Mesothelial cell of epicardium (in vitro differentiated cells): ENCODE data around the gene IRGC. TPM values are rescaled to one million over a fixed set of nuclear protein-coding genes. Genes with fewer than 3 reads are reported as not detected.

Source experiments
- DNase-seq, 2 experiments: peaks; one replicate each; pipeline ENCODE4 v3.0.0; 2021; ENCODE audit warnings: low spot score in 2 of 2; ENCODE audit not compliant: unreplicated experiment in 2 of 2
- H3K27ac Mint-ChIP-seq: 2 replicates; pipeline ENCODE4 v1.8.0; 2021; ENCODE audit warnings: mixed read lengths
- H3K27me3 Mint-ChIP-seq: 2 replicates; pipeline ENCODE4 v1.8.0; 2021; ENCODE audit warnings: low read depth, mixed read lengths
- H3K36me3 Mint-ChIP-seq: 2 replicates; pipeline ENCODE4 v1.8.0; 2021; ENCODE audit warnings: mixed read lengths
- H3K4me1 Mint-ChIP-seq: 2 replicates; pipeline ENCODE4 v1.8.0; 2021; ENCODE audit warnings: mixed read lengths
- H3K4me3 Mint-ChIP-seq: 2 replicates; pipeline ENCODE4 v1.8.0; 2021; ENCODE audit warnings: mild to moderate bottlenecking, moderate library complexity, mixed read lengths
- H3K9me3 Mint-ChIP-seq: 2 replicates; pipeline ENCODE4 v1.8.0; 2021; ENCODE audit warnings: mixed read lengths
- CTCF ChIP-seq: fragments of 200-600 bp; sonication (generic); IDR thresholded peaks from one replicate; pipeline ENCODE4 v1.5.0; 2021; ENCODE audit warnings: antibody characterized with exemption; ENCODE audit not compliant: unreplicated experiment
- total RNA-seq: library from RNA; stranded (reverse); gene quantifications from 3 replicates; pipeline ENCODE4 v1.2.1, GENCODE V29; 2021

The IRGC gene
- total RNA-seq, 1 donor from 2014 or later: not detected

GRCh38 chr19:43766755-43767043, 50.8 kb downstream of the IRGC start:
- Mint-ChIP-seq H3K36me3 (no peaks in the 10 kb centered on the region), H3K4me1 (no peaks in the 10 kb centered on the region), H3K9me3 (no peaks in the 10 kb centered on the region), H3K27me3 (no peaks in the 10 kb centered on the region), H3K4me3 (no peak overlapping the region), H3K27ac (no peak overlapping the region)
- TF ChIP-seq CTCF: peak; percentile 20
- DNase-seq: no peak

GRCh38 chr19:43767316-43767715, 51.4 kb downstream of the IRGC start:
- DNase-seq: no peak
- H3K27me3 Mint-ChIP-seq: no peaks in the 10 kb centered on the region

GRCh38 chr19:43767818-43768217, 51.9 kb downstream of the IRGC start:
- no peak overlapping the region for H3K4me3 Mint-ChIP-seq
- H3K9me3 Mint-ChIP-seq: no peaks in the 10 kb centered on the region
- no peak overlapping the region for H3K27ac Mint-ChIP-seq
- H3K4me1 Mint-ChIP-seq: no peaks in the 10 kb centered on the region
- no peaks in the 10 kb centered on the region for H3K27me3 Mint-ChIP-seq
- no peaks in the 10 kb centered on the region for H3K36me3 Mint-ChIP-seq
- TF ChIP-seq CTCF: no peak
- DNase-seq: no peak

More at GRCh38 chr19:43767316-43767715, 51.4 kb downstream of the IRGC start:
- no peaks in the 10 kb centered on the region for H3K36me3 Mint-ChIP-seq
- TF ChIP-seq CTCF: no peak
- H3K9me3 Mint-ChIP-seq: no peaks in the 10 kb centered on the region
- no peak overlapping the region for H3K27ac Mint-ChIP-seq
- H3K4me1 Mint-ChIP-seq: no peaks in the 10 kb centered on the region
- H3K4me3 Mint-ChIP-seq: no peak overlapping the region

DNA sequence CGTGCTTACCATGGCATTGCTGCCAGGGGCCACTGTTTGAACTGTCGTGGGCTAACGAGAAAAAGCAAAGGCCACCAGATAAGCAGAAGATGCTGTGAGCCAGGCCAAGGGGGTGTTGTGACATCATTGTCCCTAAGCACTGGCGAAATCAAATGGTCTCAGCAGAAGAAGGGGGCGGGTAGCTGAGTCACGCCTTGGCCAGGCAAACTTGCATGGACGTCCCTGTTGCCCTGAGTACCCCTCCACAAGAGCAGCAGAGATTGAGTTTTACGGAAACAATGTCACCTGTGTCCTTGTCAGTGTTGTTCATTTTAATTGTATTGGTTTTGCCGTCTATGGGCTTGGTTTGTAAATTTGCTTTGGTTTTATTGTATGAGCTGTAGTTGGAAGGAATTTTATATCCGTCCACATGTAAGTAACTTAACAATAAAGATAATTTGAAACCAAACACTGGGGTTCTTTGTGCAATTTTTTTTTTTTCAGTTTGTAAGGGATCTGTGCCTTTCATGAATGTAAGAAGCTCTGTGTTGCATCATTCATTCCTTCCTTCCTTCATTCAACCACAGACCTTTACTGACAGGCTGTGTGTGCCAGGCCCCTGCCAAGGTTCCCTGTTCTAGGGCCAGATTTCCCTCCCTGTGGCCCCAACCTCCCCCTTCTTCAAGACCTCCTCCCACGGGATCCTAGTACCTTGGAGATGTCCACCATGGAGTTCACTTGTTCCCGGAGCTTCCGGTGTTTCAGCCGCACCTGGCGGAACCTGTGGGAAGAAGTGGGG, 52.6 kb downstream of the IRGC start:
- no peaks in the 10 kb centered on the region for H3K36me3 Mint-ChIP-seq
- H3K4me3 Mint-ChIP-seq: no peak overlapping the region
- no peaks in the 10 kb centered on the region for H3K9me3 Mint-ChIP-seq
- TF ChIP-seq CTCF: no peak
- H3K27me3 Mint-ChIP-seq: no peaks in the 10 kb centered on the region
- H3K27ac Mint-ChIP-seq: no peak overlapping the region
- H3K4me1 Mint-ChIP-seq: peaks cover 2% of the 10 kb centered on the region
- no peak for DNase-seq

- no peaks in the 10 kb centered on the region for H3K27me3 Mint-ChIP-seq
- H3K9me3 Mint-ChIP-seq: no peaks in the 10 kb centered on the region
- no peak for DNase-seq
- no peaks in the 10 kb centered on the region for H3K36me3 Mint-ChIP-seq
- peaks cover 10% of the 10 kb centered on the region for H3K4me1 Mint-ChIP-seq
- no peak overlapping the region for H3K27ac Mint-ChIP-seq
- no peak overlapping the region for H3K4me3 Mint-ChIP-seq
- TF ChIP-seq CTCF: no peak
These were observed 53.4 kb downstream of the IRGC start for GRCh38 chr19:43769256-43769655.

Other genes starting within 250 kb of the IRGC start
- 28.0 to 31.4 TPM (median 28.2 TPM) in 3 replicates for gene PHLDB3, start 211.3 kb upstream of the IRGC start, total RNA-seq
- 26.8 to 29.0 TPM (median 27.9 TPM) in 3 replicates for gene ETHE1, start 188.9 kb upstream of the IRGC start, total RNA-seq
- 2.3 to 2.8 TPM (median 2.6 TPM) in 3 replicates for gene ZNF575, start 182.9 kb upstream of the IRGC start, total RNA-seq
- 52.3 to 58.5 TPM (median 56.1 TPM) in 3 replicates for gene XRCC1, start 140.5 kb upstream of the IRGC start, total RNA-seq
- gene PINLYP, start 140.3 kb upstream of the IRGC start, total RNA-seq: 12.6 to 14.5 TPM (median 13.8 TPM) in 3 replicates
- gene IRGQ, start 119.9 kb upstream of the IRGC start, total RNA-seq: 41.1 to 42.2 TPM (median 41.4 TPM) in 3 replicates
- gene ZNF576, start 119.5 kb upstream of the IRGC start, total RNA-seq: 11.4 to 12.6 TPM (median 12.6 TPM) in 3 replicates
- gene SRRM5, start 104.0 kb upstream of the IRGC start, total RNA-seq: 0.36 to 0.63 TPM (median 0.58 TPM) in 3 replicates
- 92.2 to 96.2 TPM (median 92.4 TPM) in 3 replicates for gene ZNF428, start 96.4 kb upstream of the IRGC start, total RNA-seq
- gene CADM4, start 76.2 kb upstream of the IRGC start, total RNA-seq: 45.8 to 48.3 TPM (median 47.1 TPM) in 3 replicates
- 18.5 to 22.7 TPM (median 22.2 TPM) in 3 replicates for gene PLAUR, start 45.9 kb upstream of the IRGC start, total RNA-seq
- gene SMG9, start 38.9 kb downstream of the IRGC start, total RNA-seq: 65.8 to 75.7 TPM (median 73.2 TPM) in 3 replicates
- 5.4 to 6.4 TPM (median 6.1 TPM) in 3 replicates for gene KCNN4, start 64.9 kb downstream of the IRGC start, total RNA-seq
- gene LYPD5, start 86.4 kb downstream of the IRGC start, total RNA-seq: 0.27 to 0.57 TPM (median 0.33 TPM) in 3 replicates
- gene ZNF283, start 111.2 kb downstream of the IRGC start, total RNA-seq: 19.1 to 20.8 TPM (median 20.4 TPM) in 3 replicates
- gene ZNF404, start 167.9 kb downstream of the IRGC start, total RNA-seq: 8.0 to 8.3 TPM (median 8.2 TPM) in 3 replicates
- gene ZNF45, start 219.2 kb downstream of the IRGC start, total RNA-seq: 20.8 to 21.8 TPM (median 21.1 TPM) in 3 replicates
- gene ZNF221, start 235.2 kb downstream of the IRGC start, total RNA-seq: 11.2 to 13.5 TPM (median 13.0 TPM) in 3 replicates